ENCODE data around the gene CES3.

DNA sequence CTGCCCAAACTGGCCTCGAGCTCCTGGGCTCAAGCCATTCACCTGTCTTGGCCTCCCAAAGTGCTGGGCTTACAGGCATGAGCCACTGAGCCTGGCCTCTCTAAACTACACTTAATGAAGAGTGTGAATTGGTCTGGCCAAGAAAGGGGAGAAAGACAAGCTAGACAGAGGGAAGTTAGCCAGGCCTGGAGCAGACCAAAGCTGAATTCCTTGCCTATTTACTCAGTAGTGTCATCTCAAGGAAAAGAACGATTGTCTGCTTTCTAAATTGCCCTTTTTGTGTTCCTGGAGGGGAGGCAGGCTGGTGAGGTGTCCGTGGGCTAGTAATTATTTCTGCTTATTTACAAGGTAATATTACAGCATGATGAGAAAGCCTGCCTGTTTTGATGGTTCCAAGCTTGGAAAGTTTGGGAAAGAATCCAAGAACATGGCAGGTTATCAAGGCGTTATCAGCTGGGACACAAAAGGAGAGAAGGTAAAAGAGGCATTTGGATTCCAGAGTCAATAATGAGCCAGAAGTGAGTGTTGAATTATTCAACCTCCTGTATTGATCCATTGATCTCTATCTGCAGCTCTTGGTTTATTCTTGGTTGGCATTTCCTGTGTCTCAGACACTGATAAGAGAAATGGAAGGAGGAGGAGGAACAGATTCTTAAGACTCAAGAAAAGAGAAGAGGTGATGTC lies 61.6 kb downstream of the CES3 start:
- no peak for TF ChIP-seq EZH2 (IDR thresholded peaks at IDR 0.05; ENCODE audit: insufficient read depth, low read length)
- TF ChIP-seq, protein P1, sequence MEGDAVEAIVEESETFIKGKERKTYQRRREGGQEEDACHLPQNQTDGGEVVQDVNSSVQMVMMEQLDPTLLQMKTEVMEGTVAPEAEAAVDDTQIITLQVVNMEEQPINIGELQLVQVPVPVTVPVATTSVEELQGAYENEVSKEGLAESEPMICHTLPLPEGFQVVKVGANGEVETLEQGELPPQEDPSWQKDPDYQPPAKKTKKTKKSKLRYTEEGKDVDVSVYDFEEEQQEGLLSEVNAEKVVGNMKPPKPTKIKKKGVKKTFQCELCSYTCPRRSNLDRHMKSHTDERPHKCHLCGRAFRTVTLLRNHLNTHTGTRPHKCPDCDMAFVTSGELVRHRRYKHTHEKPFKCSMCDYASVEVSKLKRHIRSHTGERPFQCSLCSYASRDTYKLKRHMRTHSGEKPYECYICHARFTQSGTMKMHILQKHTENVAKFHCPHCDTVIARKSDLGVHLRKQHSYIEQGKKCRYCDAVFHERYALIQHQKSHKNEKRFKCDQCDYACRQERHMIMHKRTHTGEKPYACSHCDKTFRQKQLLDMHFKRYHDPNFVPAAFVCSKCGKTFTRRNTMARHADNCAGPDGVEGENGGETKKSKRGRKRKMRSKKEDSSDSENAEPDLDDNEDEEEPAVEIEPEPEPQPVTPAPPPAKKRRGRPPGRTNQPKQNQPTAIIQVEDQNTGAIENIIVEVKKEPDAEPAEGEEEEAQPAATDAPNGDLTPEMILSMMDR (IDR thresholded peaks at IDR 0.05; ENCODE audit: insufficient read depth, low read depth, low read length) = no peak
